SH-SY5Y (cell line): ENCODE measurements around the gene GAB2.

Experiments used
- GATA2 ChIP-seq: IDR thresholded peaks from 2 replicates; pipeline ENCODE4 v1.6.1; 2011; ENCODE audit warnings: mild to moderate bottlenecking, low read depth, low read length
- GATA3 ChIP-seq: IDR thresholded peaks from 2 replicates; pipeline ENCODE4 v1.6.1; 2011; ENCODE audit warnings: low read depth, mild to moderate bottlenecking, low read length, moderate library complexity

DNA sequence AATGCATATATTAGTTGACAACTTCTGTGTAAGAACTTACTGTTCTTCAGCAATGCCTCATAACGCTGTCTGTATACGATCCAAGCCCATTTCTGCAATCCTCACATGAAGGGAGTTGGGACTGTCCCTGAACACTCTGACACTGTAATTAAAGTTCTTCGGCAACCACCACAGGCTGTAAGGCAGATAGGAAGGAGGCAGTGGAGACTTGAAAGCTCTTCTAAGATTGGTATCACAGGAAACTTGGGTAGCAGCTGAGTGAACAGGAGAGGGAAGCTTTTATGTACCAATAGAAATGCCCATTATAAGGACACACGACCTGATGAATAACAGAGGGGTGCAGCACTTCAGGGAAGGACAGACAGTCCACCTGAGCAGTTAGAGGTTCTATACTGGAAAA, 12.0 kb upstream of the GAB2 start:
- TF ChIP-seq GATA2 (no peak), GATA3 (no peak)
